SIG-M5 treated with dmso at 0.1 percent for 504 hours (cell line): Measurements from ENCODE around the gene TMEM243.
"Not testable (repeated sequence)": the region's sequence is repeated elsewhere in the genome, so short reads cannot be mapped to it uniquely, and the experiment has no call there.

ENCODE experiments used
- DNase-seq: peaks from one replicate; lab custom pipeline; 2025; ENCODE audit not compliant: unreplicated experiment; lab: John Stamatoyannopoulos, UW

TMEM243 gene, protein sequence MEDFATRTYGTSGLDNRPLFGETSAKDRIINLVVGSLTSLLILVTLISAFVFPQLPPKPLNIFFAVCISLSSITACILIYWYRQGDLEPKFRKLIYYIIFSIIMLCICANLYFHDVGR

DNA sequence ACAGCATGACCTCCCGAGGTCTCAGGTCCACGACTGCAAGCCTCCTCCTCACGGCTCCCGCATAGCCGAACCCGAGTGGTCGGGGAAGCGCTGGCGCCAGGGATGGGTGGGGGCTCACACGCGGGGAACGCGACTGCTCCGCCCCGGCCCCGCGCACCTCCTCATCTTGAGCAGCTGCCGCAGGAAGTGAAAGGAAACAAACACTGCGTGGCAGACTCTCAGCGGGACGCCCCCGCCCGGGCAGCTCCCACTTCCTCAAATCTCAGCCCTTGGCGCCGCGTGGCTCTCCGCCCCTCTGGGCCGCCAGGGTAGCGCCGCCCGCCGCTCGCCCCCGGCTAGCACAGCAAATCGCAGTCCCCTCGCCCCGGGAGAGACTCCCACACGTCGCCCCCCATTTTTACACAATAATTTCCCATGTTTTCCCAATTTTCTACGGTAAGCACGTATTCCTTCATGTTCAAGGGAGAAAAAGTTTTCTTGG is at the start of gene TMEM243:
Gene TMEM243 (minus strand): TSS at position 188 of the 481 bp plus-strand sequence. CDS start 229 bp downstream, outside the sequence.
- peak; percentile 82 for DNase-seq

DNA sequence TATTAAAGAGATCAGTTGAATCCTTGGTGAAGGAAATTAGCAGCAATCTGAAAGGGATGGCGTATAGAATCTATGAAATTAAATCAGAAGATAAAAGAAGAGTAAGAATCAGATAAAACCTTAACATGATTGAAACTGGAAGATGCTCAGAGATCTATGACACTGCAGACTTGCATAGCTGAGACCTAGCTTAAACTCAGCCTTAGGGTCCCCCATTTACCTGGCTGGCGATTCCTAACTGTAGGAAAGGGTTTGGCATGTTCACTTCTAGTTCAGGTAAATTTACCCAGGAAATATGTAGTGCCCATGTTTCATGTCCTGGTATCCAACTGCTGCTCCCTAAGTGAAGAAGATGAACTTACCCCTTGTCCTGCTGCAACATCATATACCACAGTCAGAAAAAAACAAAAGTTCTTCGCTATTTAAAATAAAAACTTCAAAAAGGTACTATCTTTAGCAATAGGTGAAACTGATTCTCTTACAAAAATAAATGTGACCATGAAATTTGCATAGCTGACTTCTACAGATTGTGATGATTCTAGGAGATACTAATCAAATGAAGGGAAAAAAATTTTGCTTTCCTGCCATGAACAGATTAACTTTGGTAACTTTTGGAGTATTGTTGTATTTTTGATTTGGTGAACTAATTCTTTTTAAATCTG is 47.8 kb upstream of the TMEM243 start:
- DNase-seq = no peak

DNA sequence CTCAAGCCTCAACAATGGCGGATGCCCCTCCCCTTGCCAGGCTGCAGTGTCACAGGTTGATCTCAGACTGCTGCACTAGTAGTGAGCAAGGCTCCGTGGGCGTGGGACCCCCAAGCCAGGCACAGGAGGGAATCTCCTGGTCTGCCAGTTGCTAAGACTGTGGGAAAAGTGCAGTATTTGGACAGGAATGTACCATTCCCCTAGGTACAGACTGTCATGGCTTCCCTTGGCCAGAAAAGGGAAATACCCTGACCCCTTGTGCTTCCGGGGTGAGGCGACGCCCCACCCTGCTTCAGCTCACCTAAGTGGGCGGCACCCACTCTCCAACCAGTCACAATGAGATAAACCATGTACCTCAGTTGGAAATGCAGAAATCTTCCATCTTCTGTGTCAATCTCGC is 44.0 kb upstream of the TMEM243 start:
- no peak for DNase-seq

- DNase-seq = no peak
Measured at GRCh38 chr7:87253589-87254087, 34.1 kb upstream of the TMEM243 start.

DNA sequence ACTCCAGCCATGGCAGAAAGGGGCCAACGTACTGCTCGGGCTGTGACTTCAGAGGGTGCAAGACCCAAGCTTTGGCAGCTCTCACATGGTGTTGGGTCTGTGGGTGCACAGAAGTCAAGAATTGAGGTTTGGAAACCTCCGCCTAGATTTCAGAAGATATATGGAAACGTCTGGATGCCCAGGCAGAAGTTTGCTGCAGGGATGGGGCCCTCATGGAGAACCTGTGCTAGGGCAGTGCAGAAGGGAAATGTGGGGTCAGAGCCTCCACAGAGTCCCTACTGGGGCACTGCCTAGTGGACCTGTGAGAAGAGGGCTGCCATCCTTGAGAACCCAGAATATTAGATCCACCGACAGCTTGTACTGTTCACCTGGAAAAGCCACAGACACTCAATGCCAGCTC is 26.1 kb upstream of the TMEM243 start:
- not testable (repeated sequence) for DNase-seq

DNA sequence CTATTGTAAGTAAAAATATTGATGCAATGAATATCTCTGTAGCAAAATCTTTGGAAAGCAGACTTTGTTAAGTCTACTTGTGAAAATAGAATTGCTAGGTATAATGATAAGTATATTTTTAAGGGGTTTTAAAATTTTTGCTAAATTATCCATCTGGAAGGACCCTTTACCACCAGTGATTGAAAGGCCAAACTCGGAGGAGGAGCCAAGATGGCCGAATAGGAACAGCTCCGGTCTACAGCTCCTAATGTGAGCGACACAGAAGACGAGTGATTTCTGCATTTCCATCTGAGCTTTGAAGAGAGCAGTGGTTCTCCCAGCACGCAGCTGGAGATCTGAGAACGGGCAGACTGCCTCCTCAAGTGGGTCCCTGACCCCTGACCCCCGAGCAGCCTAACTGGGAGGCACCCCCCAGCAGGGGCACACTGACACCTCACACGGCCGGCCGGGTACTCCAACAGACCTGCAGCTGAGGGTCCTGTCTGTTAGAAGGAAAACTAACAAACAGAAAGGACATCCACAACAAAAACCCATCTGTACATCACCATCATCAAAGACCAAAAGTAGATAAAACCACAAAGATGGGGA is 19.0 kb upstream of the TMEM243 start:
- DNase-seq = not testable (repeated sequence)

GRCh38 chr7:87234949-87235348 is 15.4 kb upstream of the TMEM243 start:
- no peak for DNase-seq

DNA sequence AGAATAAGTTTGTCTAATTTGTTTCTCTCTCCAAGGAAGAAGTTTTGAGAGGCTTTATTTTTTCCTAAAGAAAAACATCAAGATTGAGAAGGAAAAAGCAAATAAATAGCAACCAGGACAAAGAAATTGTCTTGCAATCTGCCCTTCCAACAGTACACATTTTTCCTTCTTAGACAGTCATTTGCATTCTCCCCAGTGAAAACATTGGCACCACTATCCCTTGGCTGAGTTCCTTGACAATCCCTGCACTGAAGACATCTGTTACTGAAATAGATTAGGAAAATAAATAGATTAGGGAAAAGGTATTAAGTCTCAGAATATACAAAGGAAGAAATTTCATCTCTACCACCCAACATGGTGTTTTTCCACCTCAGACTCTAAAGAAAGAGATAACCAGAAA is 12.2 kb upstream of the TMEM243 start:
- DNase-seq = no peak

GRCh38 chr7:87231258-87231657 is 11.7 kb upstream of the TMEM243 start:
- no peak for DNase-seq

- DNase-seq = no peak
Measured at GRCh38 chr7:87226495-87226894, 7.0 kb upstream of the TMEM243 start.

DNA sequence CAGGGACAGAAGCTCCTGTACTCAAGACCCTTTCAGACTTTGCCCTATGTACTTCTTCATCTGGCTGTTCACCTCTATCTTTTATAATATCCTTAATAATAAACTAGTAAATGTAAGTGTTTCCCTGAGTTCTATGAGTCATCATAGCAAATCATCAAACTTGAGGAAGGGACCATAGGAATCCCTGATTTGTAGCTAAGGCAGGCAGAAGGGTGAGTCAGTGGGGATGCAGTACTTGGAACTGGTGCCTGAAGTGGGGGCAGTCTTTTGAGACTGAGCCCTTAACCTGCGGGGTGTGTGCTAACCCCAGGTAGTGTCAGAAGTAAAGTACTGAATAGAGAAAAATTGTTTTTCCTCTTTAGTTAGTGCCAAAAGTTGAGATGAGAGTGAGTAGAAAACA is 6.2 kb upstream of the TMEM243 start:
- no peak for DNase-seq

DNA sequence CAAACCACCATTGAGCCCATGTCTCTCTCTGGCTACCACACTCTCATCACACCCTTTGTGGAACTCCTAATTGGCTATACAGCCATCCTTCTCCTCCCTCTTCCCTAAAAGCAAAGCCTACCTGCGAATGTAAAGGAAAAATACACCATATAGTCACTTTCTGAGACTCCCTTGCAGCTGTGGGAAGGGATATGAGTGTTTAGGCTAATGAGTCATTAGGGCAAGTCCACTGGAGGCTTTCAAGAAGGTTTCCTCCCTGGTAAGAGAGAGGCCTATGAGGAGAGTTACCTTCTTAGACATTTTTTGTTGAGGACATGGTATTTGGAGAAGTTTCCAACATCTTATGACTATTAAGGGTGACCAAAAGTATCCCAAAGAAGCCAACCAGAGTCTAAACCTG is 4.1 kb upstream of the TMEM243 start:
- DNase-seq = no peak

DNA sequence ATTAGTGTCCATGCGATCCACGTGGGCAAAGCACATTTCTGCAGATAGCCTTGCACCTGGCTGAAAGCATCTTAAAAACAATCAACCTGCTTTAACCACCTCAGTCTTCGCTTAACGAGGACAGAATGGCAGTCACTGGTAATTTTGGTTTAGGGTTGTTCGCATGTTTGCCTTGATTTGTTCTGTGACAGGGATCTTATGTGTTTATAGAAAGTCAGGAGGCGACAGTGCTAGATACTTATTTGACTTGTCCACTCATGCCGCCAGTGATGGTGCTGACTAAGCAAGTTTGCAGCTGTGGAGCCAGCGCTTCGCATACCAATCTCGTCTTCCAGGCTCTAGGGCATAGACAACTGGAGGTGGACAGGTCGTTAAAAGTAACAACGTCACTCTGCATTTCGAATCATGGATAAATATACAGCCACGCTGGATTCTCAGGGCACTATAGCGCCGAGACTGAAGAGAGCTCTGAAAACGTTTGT is 1.2 kb upstream of the TMEM243 start:
- no peak for DNase-seq

DNA sequence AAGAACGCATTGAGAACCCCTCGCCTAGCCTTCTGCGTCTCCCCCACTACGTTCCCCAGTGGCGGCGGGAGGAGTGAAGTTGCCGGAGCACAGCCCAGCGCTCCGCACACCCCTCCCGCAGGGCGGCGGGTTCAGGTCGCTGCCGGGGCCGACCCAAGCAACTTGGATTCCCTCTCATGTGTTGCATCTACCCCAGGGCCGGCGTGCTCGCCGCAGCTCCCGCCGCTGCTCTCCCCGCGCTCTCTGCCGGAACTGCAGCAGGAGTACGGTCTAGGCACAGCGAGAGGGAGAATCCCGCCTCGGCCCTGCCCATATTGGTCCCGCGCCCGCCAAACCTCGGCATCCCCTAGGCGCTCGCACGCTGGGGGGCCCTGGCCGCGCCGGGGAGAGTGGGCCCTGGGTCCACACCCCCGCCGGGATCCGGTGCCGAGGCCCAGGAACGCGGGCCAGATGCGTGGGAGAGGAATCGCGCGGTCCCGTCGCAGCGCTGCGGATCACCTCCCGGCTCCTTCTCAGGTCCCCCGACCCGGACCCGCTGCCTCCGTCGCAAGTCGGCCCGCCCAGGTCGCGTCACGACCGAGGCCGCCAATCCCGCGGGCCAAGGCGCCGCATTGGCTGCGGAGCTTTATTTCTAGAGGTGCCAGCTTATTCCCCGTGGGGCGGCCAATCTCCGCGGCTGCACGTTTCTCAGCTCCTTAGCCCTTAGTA is 648 bp upstream of the TMEM243 start:
- peak; percentile 21 for DNase-seq

DNA sequence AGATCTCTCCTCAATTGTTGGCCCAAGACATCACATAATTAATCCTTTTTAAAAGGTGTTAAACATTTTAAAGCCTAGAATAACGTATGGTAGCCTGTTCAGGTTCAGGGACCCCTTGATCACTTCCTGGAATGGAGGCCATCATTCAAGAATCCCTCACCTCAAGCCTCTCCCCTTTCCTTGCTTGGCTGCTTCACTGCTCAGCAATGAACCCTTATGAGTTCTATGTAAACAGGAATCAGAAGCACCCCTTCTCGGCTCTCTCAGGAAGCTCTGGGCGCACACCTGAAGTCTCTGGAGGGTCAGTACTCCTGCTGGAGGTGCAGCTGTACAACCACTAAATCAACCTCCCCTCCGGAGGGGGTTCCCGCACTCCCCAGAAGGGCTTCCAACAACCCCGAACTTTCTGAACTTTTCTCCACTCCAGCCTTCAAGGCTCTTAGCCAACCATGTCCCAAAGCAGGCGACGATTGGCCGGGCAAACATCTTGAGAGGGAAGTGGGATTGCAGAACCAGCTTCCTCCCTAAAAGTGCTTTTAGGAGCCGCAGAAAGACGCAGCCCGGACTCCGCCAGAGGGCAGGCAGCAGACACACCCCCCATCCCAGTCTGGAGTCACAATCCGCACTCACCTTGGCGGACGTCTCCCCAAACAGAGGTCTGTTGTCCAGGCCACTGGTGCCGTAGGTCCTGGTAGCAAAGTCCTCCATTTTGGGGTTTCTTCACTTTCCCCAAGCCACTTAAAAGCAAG is 562 bp downstream of the TMEM243 start:
- peak; percentile 80 for DNase-seq

GRCh38 chr7:87217983-87218653 is 1.4 kb downstream of the TMEM243 start:
- no peak for DNase-seq

- DNase-seq = no peak
Measured at GRCh38 chr7:87216701-87217508, 2.6 kb downstream of the TMEM243 start.

DNA sequence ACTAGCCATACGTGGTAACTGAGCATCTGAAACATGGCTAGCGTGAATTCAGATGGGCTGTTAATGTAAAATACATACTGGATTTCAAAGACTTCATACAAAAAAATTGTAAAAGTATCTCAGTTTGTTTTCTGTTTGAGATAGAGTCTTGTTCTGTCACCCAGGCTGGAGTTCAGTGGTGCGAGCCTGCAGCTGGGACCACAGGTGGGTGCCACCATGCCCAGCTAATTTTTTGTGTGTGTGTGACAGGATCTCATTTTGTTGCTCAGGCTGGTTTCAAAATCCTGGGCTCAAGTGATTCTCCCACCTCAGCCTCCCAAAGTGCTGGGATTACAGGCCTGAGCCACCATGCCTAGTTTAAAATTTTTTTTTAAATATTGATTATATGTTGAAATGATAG is 4.5 kb downstream of the TMEM243 start:
- DNase-seq = no peak

- DNase-seq = no peak
Measured at GRCh38 chr7:87213811-87214210, 5.7 kb downstream of the TMEM243 start.
